H1 (cell line): ENCODE data around the gene LPAR2. TPM values are rescaled to one million over a fixed set of nuclear protein-coding genes. Genes with fewer than 3 reads are reported as not detected.

Experiments
- CTCF ChIA-PET: fragments of 300-600 bp; sonication (Branson Sonifier 250); formaldehyde crosslinking; loops from one replicate; lab custom pipeline; 2021; ENCODE audit not compliant: partially characterized antibody; lab: Charles Lee
- POLR2A ChIA-PET: fragments of 300-600 bp; sonication (Branson Sonifier 250); formaldehyde crosslinking; loops from one replicate; lab custom pipeline; 2021; ENCODE audit warnings: inconsistent platforms; ENCODE audit not compliant: partially characterized antibody; lab: Charles Lee
- DNase-seq, 2 experiments: peaks; one replicate each; pipeline versions ENCODE4 v3.0.0 to v3.0.0-alpha.2; 2010 to 2022; ENCODE audit warnings: low spot score in 2 of 2, low read depth in 1 of 2, mixed read lengths in 1 of 2
- FAIRE-seq: peaks from 2 replicates; lab custom pipeline; 2011; peaks lifted over from hg19 to GRCh38; lab: Jason Lieb, UNC
- H2AFZ ChIP-seq: 2 replicates; pipeline ENCODE4 v1.8.1; 2012; ENCODE audit warnings: low read length, inconsistent platforms
- H2AK5ac ChIP-seq: 2 replicates; pipeline ENCODE4 v1.6.1; 2013; ENCODE audit warnings: low read depth, low read length
- H2BK120ac ChIP-seq: replicated peaks from 2 replicates; pipeline ENCODE3; 2013; ENCODE audit warnings: low read depth, low read length, inconsistent platforms
- H2BK12ac ChIP-seq: 2 replicates; pipeline ENCODE4 v1.6.1; 2013; ENCODE audit warnings: low read depth, low read length
- H2BK15ac ChIP-seq: 2 replicates; pipeline ENCODE4 v1.6.1; 2013; ENCODE audit warnings: low read length
- H2BK20ac ChIP-seq: 2 replicates; pipeline ENCODE4 v1.6.1; 2013; ENCODE audit warnings: low read length
- H2BK5ac ChIP-seq: 2 replicates; pipeline ENCODE4 v1.6.1; 2013; ENCODE audit warnings: low read depth, low read length
- H3K14ac ChIP-seq: 2 replicates; pipeline ENCODE4 v1.6.1; 2013; ENCODE audit warnings: inconsistent platforms; ENCODE audit not compliant: insufficient read length
- H3K18ac ChIP-seq: 2 replicates; pipeline ENCODE4 v1.6.1; 2013; ENCODE audit warnings: low read length; ENCODE audit errors: extremely low read depth
- H3K23ac ChIP-seq: 2 replicates; pipeline ENCODE4 v1.6.1; 2013; ENCODE audit warnings: inconsistent platforms; ENCODE audit not compliant: insufficient read length
- H3K23me2 ChIP-seq: 2 replicates; pipeline ENCODE4 v1.6.1; 2013; ENCODE audit warnings: low read depth, low read length
- H3K27ac ChIP-seq: 2 replicates; pipeline ENCODE4 v1.6.1; 2011; ENCODE audit warnings: low read depth, low read length, inconsistent platforms
- H3K27me3 ChIP-seq, 4 experiments: replicated peaks in 1 of 4; 1 replicate in 1 of 4; 2 replicates in 3 of 4; pipeline versions ENCODE4 v1.6.1 to v1.8.1; 2011 to 2013; ENCODE audit warnings: low read length in 3 of 4, mild to moderate bottlenecking in 3 of 4, inconsistent platforms in 2 of 4, mixed read lengths in 2 of 4, moderate library complexity in 1 of 4; ENCODE audit not compliant: control insufficient read depth in 3 of 4, insufficient read depth in 3 of 4; ENCODE audit errors: extremely low read depth in 1 of 4
- H3K36me3 ChIP-seq, 4 experiments: 2 replicates each; pipeline versions ENCODE4 v1.6.1 to v1.8.1; 2011 to 2013; ENCODE audit warnings: mild to moderate bottlenecking in 4 of 4, low read length in 3 of 4, moderate library complexity in 2 of 4, control low read depth in 1 of 4, inconsistent platforms in 1 of 4; ENCODE audit not compliant: insufficient read depth in 4 of 4, control insufficient read depth in 2 of 4
- H3K4ac ChIP-seq: replicated peaks from 2 replicates; pipeline ENCODE3; 2013; ENCODE audit warnings: low read length, low read depth, mixed read lengths, inconsistent platforms; ENCODE audit not compliant: insufficient read length
- H3K4me1 ChIP-seq, 4 experiments: replicated peaks in 1 of 4; 1 replicate in 1 of 4; 2 replicates in 3 of 4; pipeline versions ENCODE4 v1.6.1 to v1.8.1; 2011 to 2013; ENCODE audit warnings: low read length in 3 of 4, inconsistent platforms in 2 of 4, mixed read lengths in 1 of 4; ENCODE audit not compliant: insufficient read depth in 4 of 4, control insufficient read depth in 3 of 4
- H3K4me2 ChIP-seq, 2 experiments: 2 replicates each; pipeline versions ENCODE4 v1.6.1 to v1.8.1; 2011 to 2013; ENCODE audit warnings: low read depth in 2 of 2, low read length in 2 of 2, control low read depth in 1 of 2, inconsistent platforms in 1 of 2, mild to moderate bottlenecking in 1 of 2; ENCODE audit not compliant: insufficient read depth in 1 of 2
- H3K4me3 ChIP-seq, 4 experiments: fragments of 200-600, 300-600 bp in 1 of 4; sonication (generic), shearing (Covaris generic), sonication (Bioruptor Twin) in 1 of 4; 2 replicates each; pipeline versions ENCODE4 v1.5.1 to v1.8.1; 2011 to 2016; ENCODE audit warnings: low read length in 4 of 4, low read depth in 3 of 4, control low read depth in 2 of 4, inconsistent platforms in 2 of 4, mild to moderate bottlenecking in 2 of 4, mixed read lengths in 1 of 4, moderate library complexity in 1 of 4; ENCODE audit not compliant: insufficient read depth in 2 of 4; ENCODE audit errors: extremely low read depth in 1 of 4
- H3K56ac ChIP-seq: replicated peaks from 2 replicates; pipeline ENCODE3; 2013; ENCODE audit warnings: low read depth, mild to moderate bottlenecking, mixed read lengths, low read length, inconsistent platforms; ENCODE audit not compliant: insufficient read length
- H3K79me1 ChIP-seq: 2 replicates; pipeline ENCODE4 v1.6.1; 2013; ENCODE audit warnings: low read depth, low read length, control low read depth
- H3K79me2 ChIP-seq, 2 experiments: 2 replicates each; pipeline versions ENCODE4 v1.6.1 to v1.8.1; 2012 to 2013; ENCODE audit warnings: low read length in 2 of 2, mild to moderate bottlenecking in 2 of 2, inconsistent platforms in 1 of 2; ENCODE audit not compliant: insufficient read depth in 2 of 2, control insufficient read depth in 1 of 2
- H3K9ac ChIP-seq, 4 experiments: replicated peaks in 1 of 4; 1 replicate in 1 of 4; 2 replicates in 3 of 4; pipeline versions ENCODE4 v1.6.1 to v1.8.1; 2011 to 2013; ENCODE audit warnings: low read depth in 3 of 4, low read length in 3 of 4, control low read depth in 2 of 4, mild to moderate bottlenecking in 2 of 4, moderate library complexity in 2 of 4, inconsistent platforms in 1 of 4; ENCODE audit errors: extremely low read depth in 1 of 4
- H3K9me3 ChIP-seq, 2 experiments: 2 replicates each; pipeline versions ENCODE4 v1.6.1 to v1.8.1; 2012 to 2013; ENCODE audit warnings: mild to moderate bottlenecking in 2 of 2, moderate library complexity in 2 of 2, control low read depth in 1 of 2, inconsistent platforms in 1 of 2, low read depth in 1 of 2, low read length in 1 of 2, mixed read lengths in 1 of 2; ENCODE audit not compliant: insufficient read depth in 2 of 2
- H4K20me1 ChIP-seq, 2 experiments: replicated peaks in 1 of 2; 2 replicates each; pipeline versions ENCODE3 to v1.8.1; 2011 to 2013; ENCODE audit warnings: inconsistent platforms in 2 of 2, low read length in 2 of 2, mild to moderate bottlenecking in 1 of 2; ENCODE audit not compliant: insufficient read depth in 2 of 2, control insufficient read depth in 1 of 2
- H4K5ac ChIP-seq: 2 replicates; pipeline ENCODE4 v1.6.1; 2013; ENCODE audit warnings: low read length, low read depth, mixed read lengths, inconsistent platforms; ENCODE audit not compliant: insufficient read length
- H4K8ac ChIP-seq: 2 replicates; pipeline ENCODE4 v1.8.0; 2013; ENCODE audit warnings: mild to moderate bottlenecking, moderate library complexity, low read length, inconsistent platforms; ENCODE audit not compliant: insufficient read depth; ENCODE audit errors: extremely low read depth
- H4K91ac ChIP-seq: replicated peaks from 2 replicates; pipeline ENCODE3; 2013; ENCODE audit warnings: low read length, mixed read lengths, inconsistent platforms; ENCODE audit not compliant: insufficient read length
- CREB1 ChIP-seq: IDR thresholded peaks from 2 replicates; pipeline ENCODE4 v1.6.1; 2012; ENCODE audit warnings: inconsistent platforms
- KDM4A ChIP-seq: IDR thresholded peaks from one replicate; pipeline ENCODE4 v1.7.1; 2012; ENCODE audit warnings: low read depth, mild to moderate bottlenecking, moderate library complexity, low read length, inconsistent platforms; ENCODE audit not compliant: severe bottlenecking
- PHF8 ChIP-seq: fragments of 200-600 bp; sonication (generic); conservative IDR thresholded peaks from 2 replicates; pipeline ENCODE4 v1.7.1; 2012; ENCODE audit warnings: low read depth, mild to moderate bottlenecking, inconsistent platforms, low read length, moderate library complexity
- SIN3A ChIP-seq, 2 experiments: IDR thresholded peaks in 1 of 2; conservative IDR thresholded peaks in 1 of 2; 2 replicates each; pipeline ENCODE4 v1.6.1; 2011 to 2012; ENCODE audit warnings: low read length in 2 of 2, improper control_type of control experiment in 1 of 2, low read depth in 1 of 2, mild to moderate bottlenecking in 1 of 2
- SIRT6 ChIP-seq: IDR thresholded peaks from one replicate; pipeline ENCODE4 v1.7.1; 2012; ENCODE audit warnings: low read length, inconsistent platforms
- WGBS, 2 experiments: shearing (Covaris generic) in 1 of 2; methylation state at CpG; one replicate each; pipeline versions ENCODE4 v1.1.6 to v1.1.7; 2013 to 2015; ENCODE audit warnings: low lambda C conversion rate in 2 of 2, mixed read lengths in 2 of 2, inconsistent platforms in 1 of 2, low coverage in 1 of 2, missing lambda C conversion rate in 1 of 2; ENCODE audit not compliant: insufficient replicate concordance in 2 of 2, insufficient coverage in 1 of 2, insufficient read length in 1 of 2; ENCODE audit errors: extremely low coverage in 1 of 2, missing lambda C conversion rate in 1 of 2; 5-methylcytosine and 5-hydroxymethylcytosine counted together
- long read RNA-seq, 2 experiments: library from RNA in 1 of 2; library from capped mRNA in 1 of 2; stranded (forward); transcript quantifications; one replicate each; pipeline ENCODE4 v2.0.0, GENCODE V29; 2021; ENCODE audit warnings: inconsistent platforms in 1 of 2
- polyA minus RNA-seq, 3 experiments: library from RNA; depleted of rRNA, polyadenylated mRNA; stranded (reverse); fragments of >200 nt; gene quantifications; 1 replicate in 2 of 3; 2 replicates in 1 of 3; pipeline ENCODE4 v1.2.3, GENCODE V29; 2011
- polyA plus RNA-seq, 7 experiments: library from polyadenylated mRNA; depleted of rRNA in 3 of 7; stranded (reverse) in 5 of 7; unstranded in 2 of 7; fragments of >200 nt in 5 of 7; fragments of 200-250 nt in 2 of 7; gene quantifications; 1 replicate in 5 of 7; 2 replicates in 1 of 7; 4 replicates in 1 of 7; pipeline versions ENCODE4 v1.2.1 to v1.2.3, GENCODE V29; 2011 to 2013; ENCODE audit warnings: missing spikeins in 2 of 7, mixed read lengths in 2 of 7
- total RNA-seq: library from RNA; stranded (reverse); fragmentation: NEBNext Ultra II Directional; extraction: Animal tissue kit (Norgen Biotek cat#: 25700); gene quantifications from 2 replicates; pipeline ENCODE4 v1.2.1, GENCODE V29; 2021
- TF ChIP-seq, protein P1 (sequence below): IDR thresholded peaks from 2 replicates; pipeline ENCODE4 v1.6.1; 2011; ENCODE audit warnings: low read length, improper control_type of control experiment

LPAR2 gene
- total RNA-seq: 47.1 and 47.6 TPM in 2 replicates
- polyA plus RNA-seq (2011; rRNA removed): 70.2 and 121 TPM in 2 replicates
- 54.8 TPM for polyA plus RNA-seq (2011; cell fraction: cytosol; rRNA removed)
- polyA plus RNA-seq (2011; cell fraction: nucleus; rRNA removed): 298 TPM
- 43.0 to 66.6 TPM (median 64.7 TPM) in 4 replicates for polyA plus RNA-seq (2012, experiment 1 of 2)
- 51.1 TPM for polyA plus RNA-seq (2012, experiment 2 of 2)
- polyA plus RNA-seq (2013, experiment 1 of 2): 89.2 TPM
- 78.1 TPM for polyA plus RNA-seq (2013, experiment 2 of 2)
- polyA minus RNA-seq (2011; rRNA and poly(A)+ RNA removed): 14.0 and 21.6 TPM in 2 replicates
- 21.4 TPM for polyA minus RNA-seq (2011; cell fraction: cytosol; rRNA and poly(A)+ RNA removed)
- polyA minus RNA-seq (2011; cell fraction: nucleus; rRNA and poly(A)+ RNA removed): 38.2 TPM
- long read RNA-seq, experiment 1, transcript LPAR2-201 (3 exons, 1,791 nt): major isoform, 8 of 24 reads
- long read RNA-seq, experiment 1, partial matches to known transcripts: 7 of 24 reads
- long read RNA-seq, experiment 1, other reads (novel, unspliced or antisense): 9 of 24 reads
- long read RNA-seq, experiment 2, partial matches to known transcripts: 0 of 1 reads
- long read RNA-seq, experiment 2, other reads (novel, unspliced or antisense): 0 of 1 reads

GRCh38 chr19:19627621-19628500 lies at the start of gene LPAR2:
LPAR2 (minus strand) TSS chr19:19628220; CDS start chr19:19627275, 945 bp downstream.
- DNase-seq: peak in 1 of 2 experiments; percentile 89
- peak within 1 kb of the TSS; percentile 96 for H4K5ac ChIP-seq
- no peak within 1 kb of the TSS for H3K23ac ChIP-seq
- peak within 1 kb of the TSS; percentile 83 for H3K18ac ChIP-seq
- H3K4me2 ChIP-seq: peak within 1 kb of the TSS; percentile 91 to 95
- peaks cover 10% of the 10 kb centered on the region for H3K23me2 ChIP-seq
- H2AFZ ChIP-seq: no peak within 1 kb of the TSS
- peaks cover 0 to 11% (median 8%) of the 10 kb centered on the region in 4 experiments; a peak in 5 of 7 replicates for H3K4me1 ChIP-seq
- H4K20me1 ChIP-seq: peaks cover 3 to 9% of the 10 kb centered on the region in 2 experiments
- no peak for FAIRE-seq
- no peak within 1 kb of the TSS for H2BK120ac ChIP-seq
- H2BK20ac ChIP-seq: no peak within 1 kb of the TSS
- peak within 1 kb of the TSS; percentile 69 to 82 (median 74) for H3K4me3 ChIP-seq
- CTCF ChIA-PET: interaction anchor here (0.7 to 1.7 kb wide), 8 partner anchors 16 to 370 kb away, joined by 3 to 6 read pairs (median 4); partner anchors contain the start of gene GMIP
- peak within 1 kb of the TSS; percentile 96 for H4K91ac ChIP-seq
- H3K79me1 ChIP-seq: peaks cover 10% of the 10 kb centered on the region
- H4K8ac ChIP-seq: peak within 1 kb of the TSS; percentile 98
- no peak within 1 kb of the TSS for H3K14ac ChIP-seq
- peak within 1 kb of the TSS; percentile 87 for H3K4ac ChIP-seq
- peak within 1 kb of the TSS; percentile 80 for H2BK12ac ChIP-seq
- H3K27ac ChIP-seq: peak within 1 kb of the TSS; percentile 72; the same call in 1 of the 2 replicates
- H3K9ac ChIP-seq: peak within 1 kb of the TSS; percentile 68 to 78 (median 76)
- H3K79me2 ChIP-seq: peaks cover 0 to 18% of the 10 kb centered on the region in 2 experiments; a peak in 3 of 4 replicates
- peak within 1 kb of the TSS; percentile 88; the same call in 1 of the 2 replicates for H2BK15ac ChIP-seq
- 2% methylated on average over 27 of the region's 87 CpGs; no CpG with 5 or more reads in 1 of the 2 experiments for WGBS, 2 experiments
- POLR2A ChIA-PET: interaction anchor here (0.5 to 4.2 kb wide), 26 partner anchors 9 to 1033 kb away, joined by 3 to 46 read pairs (median 4); partner anchors contain the start of genes ATP13A1, GMIP, PBX4 and ZNF101
- peak within 1 kb of the TSS; percentile 93 for H2BK5ac ChIP-seq
- no peaks in the 10 kb centered on the region for H3K27me3 ChIP-seq
- peak within 1 kb of the TSS; percentile 93 for H3K56ac ChIP-seq
- H3K36me3 ChIP-seq: peaks cover 6 to 10% (median 8%) of the 10 kb centered on the region in 4 experiments; a peak in 7 of 8 replicates
- H3K9me3 ChIP-seq: no peaks in the 10 kb centered on the region
- peak within 1 kb of the TSS; percentile 86 for H2AK5ac ChIP-seq
- TF ChIP-seq SIN3A (conservative IDR thresholded peaks at IDR 0.05 in 1 of 2, IDR thresholded peaks at IDR 0.05 in 1 of 2; ENCODE audit: low read depth in 1 of 2, low read length in 2 of 2) (peak in 1 of 2 experiments; percentile 6; a peak in 1 of 4 replicates), KDM4A (peak; percentile 61), SIRT6 (no peak), CREB1 (no peak; the same call in 1 of the 2 replicates), PHF8 (peak; percentile 71)
- TF ChIP-seq, protein P1, sequence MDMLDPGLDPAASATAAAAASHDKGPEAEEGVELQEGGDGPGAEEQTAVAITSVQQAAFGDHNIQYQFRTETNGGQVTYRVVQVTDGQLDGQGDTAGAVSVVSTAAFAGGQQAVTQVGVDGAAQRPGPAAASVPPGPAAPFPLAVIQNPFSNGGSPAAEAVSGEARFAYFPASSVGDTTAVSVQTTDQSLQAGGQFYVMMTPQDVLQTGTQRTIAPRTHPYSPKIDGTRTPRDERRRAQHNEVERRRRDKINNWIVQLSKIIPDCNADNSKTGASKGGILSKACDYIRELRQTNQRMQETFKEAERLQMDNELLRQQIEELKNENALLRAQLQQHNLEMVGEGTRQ: 0 out of 2 replicates have a peak, but pooled peaks have one; percentile 13
